ENCODE measurements around the gene SIGLEC8.

DNA sequence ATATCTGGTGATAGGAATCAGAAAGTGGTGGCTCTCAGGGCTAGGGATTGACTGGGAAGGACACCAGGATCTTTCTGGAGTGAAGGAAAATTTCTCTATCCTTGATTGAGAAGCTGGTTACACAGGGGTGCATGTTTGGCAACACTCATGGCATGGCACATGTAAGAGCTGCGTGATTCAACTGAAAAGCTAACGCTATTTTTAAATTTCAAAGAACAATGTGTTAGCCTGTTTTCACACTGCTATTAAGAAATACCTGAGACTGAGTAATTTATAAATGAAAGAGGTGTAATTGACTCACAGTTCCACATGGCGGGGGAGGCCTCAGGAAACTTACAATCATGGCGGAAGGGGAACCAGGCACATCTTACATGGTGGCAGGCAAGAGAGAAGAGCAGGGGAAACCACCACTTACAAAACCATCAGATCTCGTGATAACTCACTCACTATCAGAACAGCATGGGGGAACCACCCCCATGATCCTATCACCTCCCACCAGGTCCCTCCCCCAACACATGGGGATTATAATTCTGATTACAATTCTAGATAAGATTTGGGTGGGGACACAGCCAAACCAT lies 7.4 kb downstream of the SIGLEC8 start:
- TF ChIP-seq, protein P1, sequence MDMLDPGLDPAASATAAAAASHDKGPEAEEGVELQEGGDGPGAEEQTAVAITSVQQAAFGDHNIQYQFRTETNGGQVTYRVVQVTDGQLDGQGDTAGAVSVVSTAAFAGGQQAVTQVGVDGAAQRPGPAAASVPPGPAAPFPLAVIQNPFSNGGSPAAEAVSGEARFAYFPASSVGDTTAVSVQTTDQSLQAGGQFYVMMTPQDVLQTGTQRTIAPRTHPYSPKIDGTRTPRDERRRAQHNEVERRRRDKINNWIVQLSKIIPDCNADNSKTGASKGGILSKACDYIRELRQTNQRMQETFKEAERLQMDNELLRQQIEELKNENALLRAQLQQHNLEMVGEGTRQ (IDR thresholded peaks at IDR 0.05; ENCODE audit: low read depth, low read length) = no peak
- TF ChIP-seq, protein P2, sequence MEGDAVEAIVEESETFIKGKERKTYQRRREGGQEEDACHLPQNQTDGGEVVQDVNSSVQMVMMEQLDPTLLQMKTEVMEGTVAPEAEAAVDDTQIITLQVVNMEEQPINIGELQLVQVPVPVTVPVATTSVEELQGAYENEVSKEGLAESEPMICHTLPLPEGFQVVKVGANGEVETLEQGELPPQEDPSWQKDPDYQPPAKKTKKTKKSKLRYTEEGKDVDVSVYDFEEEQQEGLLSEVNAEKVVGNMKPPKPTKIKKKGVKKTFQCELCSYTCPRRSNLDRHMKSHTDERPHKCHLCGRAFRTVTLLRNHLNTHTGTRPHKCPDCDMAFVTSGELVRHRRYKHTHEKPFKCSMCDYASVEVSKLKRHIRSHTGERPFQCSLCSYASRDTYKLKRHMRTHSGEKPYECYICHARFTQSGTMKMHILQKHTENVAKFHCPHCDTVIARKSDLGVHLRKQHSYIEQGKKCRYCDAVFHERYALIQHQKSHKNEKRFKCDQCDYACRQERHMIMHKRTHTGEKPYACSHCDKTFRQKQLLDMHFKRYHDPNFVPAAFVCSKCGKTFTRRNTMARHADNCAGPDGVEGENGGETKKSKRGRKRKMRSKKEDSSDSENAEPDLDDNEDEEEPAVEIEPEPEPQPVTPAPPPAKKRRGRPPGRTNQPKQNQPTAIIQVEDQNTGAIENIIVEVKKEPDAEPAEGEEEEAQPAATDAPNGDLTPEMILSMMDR (conservative IDR thresholded peaks at IDR 0.05; ENCODE audit: low read depth, low read length) = no peak
- TF ChIP-seq POLR2A (IDR thresholded peaks at IDR 0.05; ENCODE audit: low read depth, low read length) (no peak), BHLHE40 (IDR thresholded peaks at IDR 0.05; ENCODE audit: low read depth, low read length) (no peak), CEBPB (IDR thresholded peaks at IDR 0.05; ENCODE audit: low read depth, low read length) (no peak), SMC3 (IDR thresholded peaks at IDR 0.05; ENCODE audit: low read depth, low read length) (no peak), MAFK (IDR thresholded peaks at IDR 0.05; ENCODE audit: low read depth, low read length) (no peak), RCOR1 (IDR thresholded peaks at IDR 0.05; ENCODE audit: insufficient replicate concordance, low read length) (no peak)

All from IMR-90 (cell line).